Activated naive CD4-positive, alpha-beta T cell treated with Interleukin-2 at 50 U/mL for 16 hours (primary cell): Measurements from ENCODE around the gene ZFAND3.

ENCODE experiments used
- DNase-seq: peaks from one replicate; pipeline ENCODE4 v3.0.0-alpha.2; 2020

Gene ZFAND3

DNA sequence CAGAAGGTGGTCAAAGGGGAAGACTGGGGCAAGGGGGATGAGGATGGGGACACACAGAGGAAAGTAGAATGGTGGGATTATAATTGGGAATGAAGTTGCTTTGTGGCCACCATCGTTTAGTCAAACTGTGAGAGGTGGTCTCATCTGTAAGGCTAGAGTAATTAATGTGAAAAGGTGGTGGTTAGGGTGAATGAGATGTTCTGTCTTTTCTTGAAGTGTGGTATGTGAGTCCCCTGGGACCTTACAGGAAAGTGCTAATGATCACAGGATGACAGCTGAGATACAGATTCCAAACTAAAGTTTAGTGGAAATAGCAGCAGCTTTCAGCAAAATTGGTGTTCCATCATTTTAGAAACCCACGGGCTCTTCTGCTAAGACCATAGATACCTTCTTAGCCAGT, 10.7 kb downstream of the ZFAND3 start:
- no peak for DNase-seq

DNA sequence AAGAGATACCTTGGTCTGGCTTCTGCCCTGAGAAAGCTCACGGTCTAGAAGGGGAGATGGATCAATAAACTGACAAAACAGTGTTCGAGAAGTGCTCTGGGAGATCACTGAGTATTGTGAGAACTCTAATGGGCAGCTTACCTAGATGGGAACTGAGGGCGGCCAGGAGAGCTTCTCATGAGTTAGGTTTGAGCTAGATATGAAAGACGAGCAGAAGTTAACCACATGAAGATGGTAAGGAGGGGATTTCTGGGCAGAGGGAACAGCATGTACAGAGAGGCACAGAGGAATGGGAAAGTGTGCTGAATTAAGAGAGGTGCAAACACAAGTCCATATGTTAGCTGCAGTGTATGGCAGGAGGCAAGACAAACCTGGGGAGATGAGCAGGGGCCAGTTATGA, 11.9 kb downstream of the ZFAND3 start:
- DNase-seq: no peak

DNA sequence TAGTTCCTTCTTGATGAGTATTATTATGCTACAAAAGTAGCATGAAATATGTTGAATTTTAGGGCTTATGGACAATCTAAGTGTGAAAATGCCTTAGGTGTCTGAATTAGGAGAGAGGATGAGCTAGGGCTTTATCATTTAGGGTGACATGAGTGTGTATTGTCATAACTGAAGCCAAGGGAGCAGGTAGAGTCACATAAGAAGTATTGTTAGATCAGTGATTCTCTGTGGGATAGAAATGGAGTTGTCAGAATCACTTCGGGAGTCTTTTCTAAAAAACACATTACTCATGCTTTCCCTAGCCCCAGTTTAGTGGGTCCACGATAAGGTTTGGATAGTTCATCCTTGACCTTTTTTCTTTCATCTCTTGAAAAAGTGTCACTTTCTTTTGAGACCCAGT, 16.4 kb downstream of the ZFAND3 start:
- no peak for DNase-seq

DNA sequence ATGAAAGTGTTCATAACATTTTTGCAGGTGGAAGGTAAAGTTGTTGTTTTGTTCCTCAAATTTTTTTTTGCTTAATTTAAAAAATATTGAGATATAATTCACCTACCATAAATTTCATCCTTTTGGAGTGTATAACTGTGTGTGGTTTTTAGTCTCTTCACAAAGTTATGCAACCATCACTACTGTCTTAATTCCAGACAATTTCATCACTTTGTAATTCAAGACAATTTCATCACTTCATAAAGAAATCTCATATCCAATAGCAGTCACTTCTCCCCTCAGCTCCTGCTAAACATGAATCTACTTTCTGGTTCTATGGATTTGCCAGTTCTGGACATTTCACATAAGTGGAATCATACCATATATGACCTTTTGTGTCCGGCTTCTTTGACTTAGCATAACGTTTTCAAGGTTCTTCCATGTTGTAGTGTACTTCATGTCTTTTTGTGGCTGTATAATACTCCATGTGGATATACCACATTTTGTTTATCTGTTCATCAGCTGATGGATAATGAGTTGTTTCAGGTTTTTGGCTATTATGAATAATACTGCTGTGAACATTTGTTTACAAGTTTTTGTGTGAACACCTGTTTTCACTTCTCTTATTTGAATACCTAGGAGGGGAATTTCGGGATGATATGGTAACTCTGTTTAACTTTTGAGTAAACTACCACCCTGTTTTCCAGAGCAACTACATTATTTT, 18.8 kb downstream of the ZFAND3 start:
- no peak for DNase-seq

DNA sequence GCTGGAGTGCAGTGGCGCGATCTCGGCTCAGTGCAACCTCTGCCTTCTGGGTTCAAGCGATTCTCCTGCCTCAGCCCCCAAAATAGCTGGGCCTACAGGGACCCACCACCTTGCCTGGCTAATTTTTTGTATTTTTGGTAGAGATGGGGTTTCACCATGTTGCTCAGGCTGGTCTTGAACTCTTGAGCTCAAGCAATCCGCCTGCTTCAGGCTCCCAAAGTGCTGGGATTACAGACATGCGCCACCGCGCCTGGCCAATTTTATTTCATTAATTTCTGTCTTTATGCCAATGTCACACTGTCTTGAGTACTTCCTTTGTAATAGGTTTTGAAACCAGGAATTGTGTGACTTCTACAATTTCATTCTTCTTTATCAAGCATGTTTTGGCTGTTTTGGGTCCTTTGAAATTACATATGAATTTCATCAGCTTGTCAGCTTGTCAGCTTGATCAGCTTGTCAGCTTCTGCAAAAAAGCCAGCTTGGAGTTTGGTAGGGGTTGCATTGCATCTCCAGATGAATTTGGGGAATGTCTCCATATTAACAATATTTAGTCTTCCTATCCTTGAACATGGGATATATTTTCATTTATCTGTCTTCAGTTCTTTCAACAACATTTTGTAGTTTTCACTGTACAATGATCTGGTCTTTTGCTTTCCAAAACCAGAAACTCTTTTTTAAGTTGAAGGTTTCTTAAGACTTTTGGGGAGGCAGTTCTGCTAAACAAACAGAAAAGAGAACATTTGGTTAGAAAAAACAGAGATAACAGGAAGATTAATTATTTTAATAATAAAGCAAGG, 20.8 kb downstream of the ZFAND3 start:
- no peak for DNase-seq

DNA sequence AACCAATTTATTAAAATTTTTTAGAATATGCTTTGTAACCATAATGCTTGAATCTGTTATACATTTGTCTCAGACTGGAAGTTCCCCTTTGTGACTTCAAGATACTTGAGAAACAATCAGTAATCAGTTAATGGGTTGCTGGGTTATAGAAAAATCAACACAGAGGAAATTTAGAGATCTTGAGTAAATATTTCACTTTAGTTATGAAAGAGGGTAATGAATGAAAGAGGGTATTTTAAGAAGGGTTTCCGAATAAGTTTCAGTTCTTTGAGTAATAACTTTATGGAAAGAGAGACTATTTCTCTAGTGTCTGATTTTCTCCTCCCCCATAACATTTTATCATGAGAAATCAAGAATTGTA, 21.4 kb downstream of the ZFAND3 start:
- no peak for DNase-seq

DNA sequence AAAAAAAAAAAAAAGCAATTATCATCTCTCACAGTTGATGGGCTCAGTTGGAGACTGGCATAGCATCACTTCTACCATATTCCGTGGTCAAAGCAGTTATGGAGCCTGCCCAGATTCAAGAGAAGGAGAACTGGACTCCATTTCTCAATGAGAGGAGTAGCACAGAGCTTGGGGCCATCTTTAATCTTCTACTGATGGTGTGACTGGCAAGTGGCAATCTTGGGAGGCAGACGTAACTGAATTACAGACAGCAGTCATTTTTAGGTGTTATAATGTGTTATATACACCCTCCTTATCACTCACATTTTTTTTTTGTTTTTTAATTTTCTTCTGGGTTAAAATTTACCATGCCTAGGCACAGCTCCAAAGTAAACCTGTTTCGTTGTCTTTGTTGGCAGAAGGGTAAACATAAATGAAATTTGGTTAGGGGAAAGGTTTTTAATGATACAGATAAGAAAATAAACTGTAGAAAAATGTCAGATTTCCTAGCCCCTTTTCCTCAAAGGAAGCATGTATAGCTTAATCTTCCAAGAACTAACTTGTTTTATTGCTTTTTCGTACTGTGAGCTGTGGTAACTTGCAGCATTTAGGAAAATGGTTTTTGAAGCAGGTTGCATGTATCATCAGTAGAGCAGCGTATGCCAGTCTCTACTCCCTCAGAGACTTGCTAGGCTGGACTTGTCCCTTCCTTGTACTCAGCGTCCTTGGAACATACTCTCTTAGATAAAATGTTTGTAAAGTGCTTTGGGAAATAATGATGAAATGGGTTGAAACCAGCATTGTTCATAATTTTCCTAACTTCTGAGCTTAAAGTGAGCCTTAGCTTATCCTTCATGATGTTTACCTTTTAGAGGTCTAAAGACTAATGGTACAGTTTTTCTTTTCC, 25.7 kb downstream of the ZFAND3 start:
- DNase-seq: no peak

DNA sequence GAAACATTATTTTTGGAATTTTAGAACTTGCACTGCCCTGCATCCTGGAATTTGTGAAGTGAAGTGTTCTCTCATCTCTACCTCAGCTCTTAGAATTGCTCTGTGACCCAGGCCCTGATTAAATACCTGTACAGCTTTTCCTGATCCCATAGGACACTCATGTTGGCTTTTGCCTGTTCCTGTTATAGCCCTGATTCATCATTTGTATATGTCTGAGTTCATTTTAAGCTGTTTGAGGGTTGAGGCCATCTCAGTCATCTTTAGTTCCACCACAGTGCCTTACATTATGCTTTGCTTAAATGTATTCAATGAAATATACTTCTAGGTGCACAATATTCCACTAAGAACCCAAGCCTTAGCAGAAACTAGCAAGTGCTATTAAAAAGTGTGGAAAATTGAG, 26.4 kb downstream of the ZFAND3 start:
- no peak for DNase-seq

DNA sequence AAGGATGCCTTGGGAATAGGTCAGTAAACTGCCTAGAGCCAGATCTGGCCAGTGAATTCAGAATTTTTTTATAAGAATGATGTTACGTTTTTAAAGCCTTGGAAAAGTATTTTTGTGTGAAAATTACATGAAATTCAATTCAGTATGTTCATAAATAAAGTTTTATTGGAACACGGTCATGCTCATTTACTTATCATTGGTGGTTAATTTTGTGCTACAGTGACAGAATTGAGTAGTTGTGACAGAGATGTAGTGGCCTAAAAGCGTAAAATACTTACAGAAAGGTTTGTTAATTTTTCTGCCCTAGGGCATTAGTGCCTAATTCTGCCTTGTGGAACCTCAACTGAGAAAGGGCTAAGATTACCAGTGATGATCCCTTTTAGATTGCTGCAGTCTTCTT, 28.2 kb downstream of the ZFAND3 start:
- no peak for DNase-seq

DNA sequence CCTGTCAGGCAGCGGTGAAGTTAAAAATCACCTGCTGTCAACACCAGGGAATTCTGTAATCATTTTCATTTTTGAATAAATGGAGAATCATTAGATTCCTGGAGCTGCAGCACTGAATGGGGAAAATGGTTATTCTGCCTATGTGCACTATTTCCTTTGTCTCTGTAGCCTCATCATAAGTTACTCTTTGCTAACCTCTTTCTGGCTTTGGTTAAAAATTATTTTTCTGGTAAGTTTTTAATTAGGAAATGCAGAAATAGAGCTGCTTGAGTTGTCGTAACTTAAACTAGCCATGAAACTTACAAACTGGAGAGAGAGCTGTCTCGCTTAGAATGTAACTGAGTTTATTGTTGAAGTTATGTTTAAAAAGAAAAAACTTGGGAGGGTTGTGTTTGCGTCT, 28.8 kb downstream of the ZFAND3 start:
- DNase-seq: no peak

DNA sequence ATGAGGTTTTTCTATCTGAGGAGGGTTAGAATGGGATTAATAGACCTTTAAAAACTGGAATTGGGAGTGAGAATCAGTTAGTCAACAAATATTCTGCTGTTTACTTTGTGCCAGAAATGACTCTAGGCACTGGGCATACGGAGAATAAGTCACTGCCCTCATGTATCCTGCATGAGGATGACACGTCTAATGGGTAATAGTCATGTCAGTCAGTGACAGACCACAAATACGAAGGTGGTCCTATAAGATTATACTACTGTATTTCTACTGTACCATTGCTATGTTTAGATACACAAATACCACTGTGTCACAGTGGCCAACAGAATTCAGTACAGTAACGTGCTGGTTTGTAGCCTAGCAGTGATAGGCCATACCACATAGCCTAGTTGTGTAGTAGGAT, 30.7 kb downstream of the ZFAND3 start:
- no peak for DNase-seq

DNA sequence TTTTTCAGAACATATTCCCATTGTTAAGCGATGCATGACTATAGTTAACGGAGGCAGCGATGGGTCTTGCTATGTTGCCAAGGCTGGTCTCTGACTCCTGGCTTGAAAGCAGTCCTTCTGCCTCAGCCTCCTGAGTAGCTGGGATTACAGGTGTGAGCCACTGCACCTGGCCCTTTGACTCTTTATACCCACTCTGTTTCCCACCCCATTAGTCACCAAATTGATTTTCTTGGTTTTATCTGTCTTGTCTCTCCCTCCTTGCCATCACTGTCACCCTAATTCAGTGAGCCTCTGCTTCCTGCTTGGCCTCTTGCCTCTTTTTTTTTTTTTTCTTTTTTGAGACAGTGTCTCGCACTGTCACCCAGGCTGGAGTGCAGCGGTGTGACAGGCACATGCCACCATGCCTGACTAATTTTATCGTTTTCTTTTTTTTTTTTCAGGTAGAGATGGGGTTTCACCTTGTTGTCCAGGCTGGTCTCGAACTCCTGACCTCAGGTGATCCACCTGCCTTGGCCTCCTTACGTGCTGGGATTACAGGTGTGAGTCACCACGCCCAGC, 31.3 kb downstream of the ZFAND3 start:
- no peak for DNase-seq

DNA sequence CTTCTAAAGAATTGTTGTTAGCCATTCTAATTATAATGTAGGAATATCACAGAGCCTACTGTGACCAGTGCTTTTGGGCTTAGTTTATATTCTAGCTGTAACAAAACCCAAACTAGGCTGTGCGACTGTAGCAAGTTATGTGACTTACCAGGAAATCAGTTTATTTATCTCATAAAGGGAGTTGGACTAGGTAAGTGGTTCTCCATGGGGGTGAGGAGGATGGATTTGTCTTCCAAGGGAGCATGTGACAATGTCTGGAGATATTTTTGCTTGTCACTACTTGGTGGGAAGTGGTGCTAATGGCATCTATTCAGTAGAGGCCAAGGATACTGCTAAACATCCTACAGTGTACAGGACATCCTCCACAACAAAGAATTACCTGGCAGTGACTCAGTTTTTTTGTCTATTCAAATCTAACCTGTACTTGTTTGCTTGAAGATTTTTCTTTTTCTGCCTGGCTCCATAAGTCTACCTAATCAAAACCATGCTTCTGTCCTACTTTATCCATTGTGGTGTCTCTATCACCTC, 32.5 kb downstream of the ZFAND3 start:
- DNase-seq: no peak

DNA sequence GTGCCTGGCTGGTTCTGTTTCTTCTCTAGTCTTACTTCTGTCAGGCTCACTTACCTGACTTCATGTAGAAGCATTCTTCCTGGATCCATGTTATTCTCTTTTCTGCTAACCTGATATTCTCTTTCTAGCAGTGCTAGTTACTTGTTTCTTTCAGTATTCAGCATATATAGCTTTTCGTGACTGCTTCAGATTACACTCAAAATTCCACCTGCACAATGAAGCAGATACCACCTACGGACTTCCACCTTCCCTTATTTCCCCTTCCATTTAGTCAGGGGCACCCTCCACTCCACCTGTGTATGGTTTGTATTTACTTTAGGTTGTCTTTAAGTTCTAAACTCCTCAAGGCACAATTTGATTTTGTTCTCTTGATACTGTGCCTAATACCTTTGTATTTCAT, 36.8 kb downstream of the ZFAND3 start:
- no peak for DNase-seq

DNA sequence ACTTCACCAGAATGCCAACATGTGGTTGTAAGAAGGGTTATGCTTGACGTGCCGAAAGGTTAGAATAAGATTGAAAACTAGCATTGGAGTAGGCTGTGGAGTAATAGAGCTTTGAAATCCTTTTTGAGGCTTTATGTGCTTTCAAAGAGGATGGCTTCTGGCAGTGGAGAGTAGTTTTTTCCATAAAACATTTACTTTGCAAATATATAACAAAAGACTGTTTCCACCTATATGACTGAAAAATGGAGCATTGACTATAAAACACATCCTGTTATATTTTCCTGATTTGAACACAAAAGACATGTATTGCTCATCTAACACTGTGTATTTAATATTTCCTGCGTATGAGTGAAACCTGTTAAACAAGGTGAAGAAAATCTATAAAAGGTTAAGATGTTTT, 38.8 kb downstream of the ZFAND3 start:
- no peak for DNase-seq

DNA sequence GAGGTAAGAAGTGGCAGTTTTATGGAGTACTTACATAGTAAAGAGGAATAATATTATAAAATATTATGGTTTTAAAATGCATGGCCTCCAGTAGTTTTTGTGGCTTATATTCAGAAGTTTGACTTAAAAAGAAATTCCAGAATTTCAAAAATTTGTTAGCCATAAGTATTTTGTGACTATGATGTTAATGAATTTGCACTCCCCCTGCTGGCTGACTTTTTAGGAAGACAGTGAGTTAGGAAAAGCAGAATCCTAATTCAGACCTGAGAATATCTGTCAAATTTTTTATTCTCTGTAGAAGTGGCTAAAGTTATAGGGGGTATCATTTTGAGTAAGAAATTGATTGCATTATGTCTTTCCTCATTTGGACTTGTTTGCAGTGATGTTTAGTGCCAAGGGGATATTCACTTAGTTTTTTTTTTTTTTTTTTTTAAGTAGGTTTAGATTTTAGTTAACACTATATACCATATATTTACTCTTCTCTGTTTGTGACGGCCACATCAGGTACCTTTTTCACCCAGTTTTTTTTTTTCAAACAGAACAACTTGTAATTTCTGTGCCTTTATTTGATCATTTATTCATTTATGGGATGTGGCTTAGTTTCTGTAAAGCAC, 40.8 kb downstream of the ZFAND3 start:
- no peak for DNase-seq

DNA sequence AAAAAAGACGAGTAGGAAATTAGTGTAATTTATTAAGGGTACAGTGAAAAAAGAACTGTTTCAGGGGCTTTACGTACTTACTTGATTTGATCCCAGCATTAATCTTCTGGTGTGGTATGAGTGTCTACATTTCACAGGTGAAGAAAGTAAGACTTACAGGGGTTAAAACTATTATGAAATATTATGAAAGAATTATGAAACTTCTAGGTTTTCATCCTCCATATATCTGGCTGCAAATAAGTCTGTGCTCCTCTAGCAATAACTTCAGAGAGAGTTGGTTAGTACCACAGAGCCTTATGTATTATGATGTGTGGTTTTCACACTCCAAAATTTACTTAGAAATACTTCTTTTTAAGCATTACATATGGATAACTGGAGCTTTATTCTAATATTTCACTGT, 41.9 kb downstream of the ZFAND3 start:
- no peak for DNase-seq

DNA sequence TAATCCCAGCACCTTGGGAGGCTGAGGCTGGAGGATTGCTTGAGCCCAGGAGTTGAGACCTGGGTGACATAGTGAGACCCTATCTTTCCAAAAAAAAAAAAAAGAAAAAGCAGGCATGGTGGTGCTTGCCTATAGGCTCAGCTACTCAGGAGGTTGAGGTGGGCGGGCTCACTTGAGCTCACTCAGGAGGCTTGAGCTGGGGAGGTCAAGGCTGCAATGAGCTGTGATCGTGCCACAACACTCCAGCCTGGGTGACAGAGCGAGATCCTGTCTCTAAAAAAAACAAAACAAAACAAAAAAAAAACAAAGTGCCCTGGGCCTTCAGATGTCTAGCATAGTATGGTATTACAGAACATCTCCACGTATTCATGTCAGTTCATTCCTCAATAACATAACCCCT, 42.9 kb downstream of the ZFAND3 start:
- no peak for DNase-seq

DNA sequence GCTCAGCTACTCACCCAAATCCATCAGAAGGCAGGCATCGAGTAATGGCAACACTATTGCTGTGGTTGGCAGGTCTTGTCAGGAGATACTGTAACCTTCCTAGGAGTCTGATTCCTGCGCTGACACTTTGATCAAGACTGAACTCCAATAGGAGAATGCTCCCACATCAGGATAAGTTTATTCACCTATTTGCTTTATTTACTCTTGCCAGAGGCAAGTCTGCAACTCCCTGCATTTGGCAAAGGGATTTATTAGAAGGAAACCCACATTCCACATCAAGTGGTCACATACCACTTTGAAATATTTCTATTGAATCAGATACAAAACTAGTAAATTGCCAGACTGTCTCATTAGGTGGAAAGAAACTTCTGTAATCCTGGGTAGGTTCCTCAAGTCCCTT, 43.5 kb downstream of the ZFAND3 start:
- DNase-seq: no peak

DNA sequence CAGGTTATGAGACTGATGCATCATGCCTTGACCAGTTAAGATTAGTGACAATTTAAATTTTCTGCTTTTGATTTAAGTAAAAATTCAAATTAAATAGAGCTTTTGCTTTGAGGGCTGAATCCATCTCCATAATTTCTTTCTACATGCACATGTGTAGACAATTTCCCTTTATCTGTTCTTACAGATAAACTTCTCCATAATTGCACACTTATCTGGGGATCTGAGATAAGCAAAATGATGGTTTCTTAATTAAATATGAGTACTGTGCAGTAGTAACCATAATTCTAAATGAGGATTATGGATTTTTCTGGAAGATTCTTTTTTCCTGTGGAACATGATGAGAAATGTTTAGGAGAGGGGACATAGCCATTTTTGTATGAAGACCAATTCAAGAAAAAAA, 44.7 kb downstream of the ZFAND3 start:
- DNase-seq: no peak

DNA sequence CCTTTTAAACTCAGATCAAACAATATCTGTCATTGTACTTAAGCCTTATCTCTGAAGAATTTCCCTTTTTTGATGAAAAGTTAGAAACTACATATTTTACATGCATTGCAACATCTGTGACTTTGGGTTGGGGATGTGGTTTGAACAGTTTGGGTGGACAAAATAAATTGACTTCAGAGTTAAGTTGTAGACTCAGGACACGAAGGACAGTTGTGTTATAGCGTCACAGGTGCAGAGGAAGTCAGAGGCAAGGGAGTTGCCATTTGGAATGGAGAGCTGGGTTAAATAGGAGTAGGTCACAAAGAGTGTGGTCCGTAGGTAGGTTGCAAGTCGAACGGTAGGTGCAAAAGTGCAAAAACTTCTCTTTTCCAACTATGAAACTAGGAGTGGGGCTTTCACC, 46.0 kb downstream of the ZFAND3 start:
- no peak for DNase-seq

DNA sequence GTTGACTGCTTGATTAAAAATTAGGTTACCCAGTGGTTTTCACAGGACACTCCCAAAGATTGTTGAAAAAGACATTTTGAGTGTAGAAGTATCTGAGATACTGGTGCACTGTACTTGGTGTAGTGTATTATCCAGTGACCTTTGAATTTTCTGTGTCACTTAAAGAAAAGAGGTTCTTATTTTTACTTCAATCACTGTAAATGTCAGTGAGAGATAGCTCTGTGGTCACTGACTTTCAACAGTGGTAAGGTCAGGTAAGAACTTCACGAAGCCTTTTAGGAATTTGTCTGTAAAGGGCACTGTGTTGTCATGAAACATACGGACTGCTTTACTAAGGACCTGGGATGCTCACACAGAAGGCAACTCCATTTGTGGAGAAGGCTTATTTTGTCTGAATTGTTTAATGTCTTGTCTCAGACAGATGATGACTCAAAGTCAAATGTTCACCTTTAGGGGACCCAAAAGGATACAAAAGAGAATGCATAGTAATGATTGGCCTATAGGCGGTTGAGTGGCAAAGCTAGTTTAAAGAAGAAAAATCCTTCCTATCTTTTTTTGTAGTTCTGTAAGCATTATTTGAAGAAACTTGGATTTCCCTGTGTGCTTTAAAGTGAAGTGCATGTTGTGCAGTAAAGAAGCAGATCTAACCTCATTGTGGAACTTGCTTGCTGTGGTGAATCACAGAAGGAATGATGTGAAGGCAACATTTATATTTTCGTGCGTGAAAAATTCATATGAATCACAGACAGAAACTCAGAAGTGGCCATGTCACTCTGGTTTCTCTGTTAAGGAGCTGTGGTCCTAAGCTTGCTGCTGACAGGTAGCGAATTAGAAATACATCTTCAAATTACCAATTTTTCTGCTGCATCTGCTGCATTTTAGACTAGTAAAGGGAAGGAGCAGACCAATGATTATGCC, 47.3 kb downstream of the ZFAND3 start:
- no peak for DNase-seq
